22Rv1 (cell line): ENCODE data around the gene FAM170B.

Source experiments
- H3K27ac ChIP-seq: fragments of 450-650 bp; 2 replicates; pipeline ENCODE4 v1.5.1; 2017
- CTCF ChIP-seq: fragments of 450-650 bp; IDR thresholded peaks from 2 replicates; pipeline ENCODE4 v1.5.1; 2017; ENCODE audit warnings: mild to moderate bottlenecking
- ZFX ChIP-seq: fragments of 450-650 bp; IDR thresholded peaks from 2 replicates; pipeline ENCODE4 v1.6.1; 2017; ENCODE audit warnings: antibody characterized with exemption, borderline replicate concordance

FAM170B gene

GRCh38 chr10:49113741-49114141, 20.1 kb downstream of the FAM170B start:
- no peak for TF ChIP-seq ZFX
- TF ChIP-seq CTCF = no peak
- H3K27ac ChIP-seq = no peak overlapping the region

- no peak for TF ChIP-seq ZFX
- TF ChIP-seq CTCF = no peak
- H3K27ac ChIP-seq = no peak overlapping the region
These were observed 21.0 kb downstream of the FAM170B start for GRCh38 chr10:49112851-49113250.

- no peak for TF ChIP-seq ZFX
- no peak overlapping the region for H3K27ac ChIP-seq
These were observed 21.7 kb downstream of the FAM170B start for GRCh38 chr10:49112098-49112497.

GRCh38 chr10:49111320-49111698, 22.5 kb downstream of the FAM170B start:
- H3K27ac ChIP-seq = no peak overlapping the region
- TF ChIP-seq ZFX (no peak), CTCF (no peak)

- TF ChIP-seq CTCF (no peak), ZFX (no peak)
- H3K27ac ChIP-seq = no peak overlapping the region
These were observed 23.0 kb downstream of the FAM170B start for GRCh38 chr10:49110684-49111319.

GRCh38 chr10:49109669-49110340, 24.0 kb downstream of the FAM170B start:
- TF ChIP-seq CTCF = no peak
- TF ChIP-seq ZFX = no peak
- H3K27ac ChIP-seq = no peak overlapping the region

GRCh38 chr10:49108656-49109055, 25.2 kb downstream of the FAM170B start:
- TF ChIP-seq ZFX (no peak), CTCF (no peak)
- no peak overlapping the region for H3K27ac ChIP-seq
